Stimulated activated CD4-positive, alpha-beta T cell treated with anti-CD3 and anti-CD28 coated beads, Interleukin-2, amount 100 ng/mL, for 24 hours (primary cell): ENCODE results near the gene TEPSIN.

Source experiments
- DNase-seq, 2 donors: peaks; one replicate each; pipeline ENCODE4 v3.0.0-alpha.2; 2020

The TEPSIN gene

GRCh38 chr17:81195941-81196495 is 42.8 kb downstream of the TEPSIN start:
- no peak for DNase-seq

DNA sequence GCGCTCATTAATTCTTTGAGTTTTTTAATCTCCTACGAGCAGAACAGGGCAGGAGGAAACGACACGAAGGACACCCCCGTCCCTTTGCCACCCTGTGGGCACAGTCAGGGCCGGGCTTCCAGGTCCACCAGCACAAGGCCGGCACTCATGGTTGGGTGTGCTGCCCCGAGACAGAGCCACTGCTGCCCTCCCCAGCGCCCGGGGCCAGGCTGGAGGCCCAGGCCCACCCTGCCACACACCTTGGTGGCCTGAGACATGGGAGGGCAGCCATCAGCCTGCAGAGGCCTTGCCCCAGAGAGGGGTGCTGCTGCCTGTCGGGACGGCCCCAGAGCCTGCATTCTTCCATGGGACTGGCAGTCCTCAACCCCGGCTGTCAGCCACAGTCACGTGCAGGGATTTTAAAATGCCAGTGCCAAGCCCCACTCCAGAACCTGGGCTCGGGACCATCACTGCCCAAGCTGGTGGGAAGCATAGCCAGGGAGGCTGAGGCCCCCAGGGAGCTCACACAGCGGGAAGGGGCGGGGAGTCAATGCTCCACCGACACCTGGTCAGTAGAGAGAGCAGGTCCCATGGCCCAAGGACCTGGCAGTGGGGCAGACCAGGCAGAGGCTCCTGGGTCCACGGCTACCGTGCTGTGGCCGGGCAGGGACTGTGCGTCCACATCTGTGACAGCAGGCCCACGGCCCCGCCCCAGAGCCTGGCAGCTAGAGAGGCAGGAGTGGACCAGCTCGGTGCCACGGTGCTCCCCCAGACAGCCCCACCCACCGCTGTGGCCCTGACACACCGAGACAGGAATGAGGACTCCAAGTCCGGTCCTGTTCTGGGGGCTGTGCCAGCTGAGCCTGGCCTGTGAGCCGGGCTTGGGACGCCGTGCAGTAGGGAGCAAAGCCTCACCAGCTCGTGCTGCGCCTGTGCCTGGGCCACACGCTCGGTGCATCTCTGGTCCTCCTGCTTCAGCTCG is 43.6 kb downstream of the TEPSIN start:
- no peak for DNase-seq

- DNase-seq, result no peak
Measured at GRCh38 chr17:81194225-81194760, 44.6 kb downstream of the TEPSIN start.

- DNase-seq, result no peak
Measured at GRCh38 chr17:81193470-81194224, 45.2 kb downstream of the TEPSIN start.

DNA sequence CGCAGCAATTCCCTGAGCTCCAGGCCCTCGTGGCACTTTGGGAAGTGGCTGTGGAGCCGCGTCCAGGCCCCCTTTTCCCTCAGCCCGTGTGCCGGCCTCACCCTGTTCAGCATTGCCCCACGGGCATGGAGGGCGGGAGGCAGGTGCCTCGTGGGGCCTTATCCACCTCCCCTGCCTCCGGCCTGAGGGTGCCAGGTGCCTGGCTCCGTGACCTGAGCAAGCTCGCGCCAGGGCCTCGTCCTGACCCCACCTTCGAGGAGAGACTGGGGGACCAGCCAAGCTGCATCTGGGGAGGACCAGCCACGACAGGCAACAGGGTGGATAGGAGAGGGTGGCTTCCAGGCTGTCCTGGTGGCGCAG is 45.8 kb downstream of the TEPSIN start:
- no peak for DNase-seq

DNA sequence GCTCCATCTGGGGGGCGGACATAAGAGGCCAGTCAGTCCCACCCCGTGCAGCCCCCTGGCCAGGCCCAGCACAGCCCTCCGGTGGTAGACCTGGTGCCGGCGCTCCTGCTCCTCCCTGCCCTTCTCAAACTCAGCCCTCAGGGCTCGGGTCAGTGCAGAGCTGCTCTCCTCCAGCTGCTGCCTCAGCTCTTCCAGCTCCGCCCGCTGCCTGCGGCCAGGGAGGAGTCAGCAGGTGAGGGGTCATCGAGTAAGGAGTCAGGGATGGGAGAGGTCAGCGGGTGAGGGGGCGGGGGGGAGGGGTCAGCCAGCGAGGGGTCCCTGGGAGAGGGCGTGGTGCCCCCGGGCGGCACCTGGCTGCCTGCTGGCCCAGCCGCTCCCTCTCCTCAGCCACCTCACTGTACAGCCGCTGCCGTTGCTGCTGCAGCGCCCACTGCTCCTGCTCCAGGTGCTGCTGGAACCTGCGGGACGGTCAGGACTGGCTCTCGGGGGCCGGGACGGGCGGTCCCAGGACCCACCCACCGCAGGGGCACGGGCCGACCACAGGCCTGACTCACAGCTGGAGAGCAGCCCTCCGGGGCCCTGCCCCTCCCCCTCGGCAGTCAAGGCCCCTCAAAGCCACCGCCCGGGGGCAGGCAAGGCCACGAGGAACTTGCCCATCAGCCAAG is 46.3 kb downstream of the TEPSIN start:
- no peak for DNase-seq

GRCh38 chr17:81191646-81192045 is 47.2 kb downstream of the TEPSIN start:
- no peak for DNase-seq

DNA sequence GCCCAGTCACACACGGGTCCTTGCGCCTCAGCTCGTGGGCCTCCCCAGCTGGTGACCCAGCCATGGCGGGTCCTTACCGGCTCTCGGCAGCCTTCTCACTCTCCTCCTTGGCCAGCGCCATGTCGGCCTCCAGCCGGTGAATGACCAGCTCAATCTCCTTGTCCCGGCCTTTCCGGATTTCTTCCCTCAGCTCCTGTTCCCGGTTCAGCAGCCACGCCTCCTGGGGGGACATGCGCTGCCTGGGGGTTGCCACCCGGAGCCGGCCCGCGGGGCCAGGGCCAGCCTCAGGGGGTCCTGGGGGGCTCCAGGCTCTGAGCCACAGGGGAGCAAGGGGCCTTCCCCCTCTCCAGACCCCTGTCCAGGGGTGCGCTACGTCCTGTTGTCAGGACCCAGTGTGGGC is 47.7 kb downstream of the TEPSIN start:
- DNase-seq, result no peak

- no peak for DNase-seq
Measured at GRCh38 chr17:81190591-81190990, 48.3 kb downstream of the TEPSIN start.

DNA sequence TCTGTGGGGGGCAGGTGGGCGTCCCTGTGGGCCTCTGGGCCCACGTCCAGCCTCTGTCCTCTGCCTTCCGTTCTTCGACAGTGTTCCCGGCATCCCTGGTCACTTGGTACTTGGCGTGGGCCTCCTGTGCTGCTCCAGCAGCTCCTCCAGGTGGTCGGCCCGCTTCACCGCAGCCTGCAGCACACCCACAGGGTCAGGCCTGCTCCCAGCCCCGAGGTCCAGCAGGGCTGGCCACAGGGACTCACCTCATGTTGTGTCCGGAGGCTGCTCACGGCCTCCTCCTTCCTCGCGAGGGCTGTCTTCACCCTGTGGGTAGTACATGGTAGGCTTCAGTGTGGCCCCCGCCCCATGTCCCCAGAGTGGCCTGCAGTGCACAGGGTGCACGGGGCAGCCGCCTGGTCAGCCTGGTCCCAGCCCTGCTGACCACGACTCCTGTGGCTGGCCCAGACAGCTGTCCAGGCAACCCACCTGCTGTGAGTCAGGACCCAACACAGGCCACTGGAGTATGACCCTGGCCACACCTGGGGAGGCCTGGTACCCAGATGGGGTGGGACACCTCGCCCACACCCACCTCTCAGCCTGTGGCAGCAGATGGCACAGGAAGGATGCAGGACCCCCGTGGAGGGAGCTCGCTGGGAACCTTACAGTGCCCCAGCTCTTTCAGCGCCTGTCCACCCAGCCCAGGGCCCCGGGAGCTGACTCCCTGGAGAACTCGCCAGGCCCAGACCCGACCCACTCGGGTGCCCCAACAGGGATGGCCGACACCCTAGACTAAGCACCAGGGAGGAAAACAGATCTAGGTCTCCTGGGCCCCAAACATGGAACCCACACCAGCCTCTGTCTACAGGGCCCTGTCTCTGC is 49.0 kb downstream of the TEPSIN start:
- DNase-seq, result no peak

DNA sequence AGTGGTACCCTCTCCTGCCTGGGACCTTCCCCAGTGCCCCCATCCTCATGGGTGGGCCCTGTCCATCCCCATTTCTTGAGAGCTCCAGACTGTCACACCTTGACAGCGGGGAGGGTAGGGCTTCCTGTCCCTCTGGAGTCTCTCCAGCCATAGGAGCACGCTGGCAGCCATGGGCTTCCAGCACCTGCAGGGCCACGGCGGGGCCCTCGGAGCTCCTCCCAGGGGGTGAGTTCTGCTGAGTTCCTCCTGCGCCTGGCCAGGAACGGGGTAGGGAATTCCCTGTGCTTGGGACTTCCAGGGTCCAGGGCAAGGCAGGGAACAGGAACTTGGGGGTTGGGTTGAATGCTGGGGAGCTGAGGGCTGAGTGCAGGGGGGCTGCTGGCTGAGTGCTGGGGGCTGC is 49.8 kb downstream of the TEPSIN start:
- DNase-seq, result no peak

DNA sequence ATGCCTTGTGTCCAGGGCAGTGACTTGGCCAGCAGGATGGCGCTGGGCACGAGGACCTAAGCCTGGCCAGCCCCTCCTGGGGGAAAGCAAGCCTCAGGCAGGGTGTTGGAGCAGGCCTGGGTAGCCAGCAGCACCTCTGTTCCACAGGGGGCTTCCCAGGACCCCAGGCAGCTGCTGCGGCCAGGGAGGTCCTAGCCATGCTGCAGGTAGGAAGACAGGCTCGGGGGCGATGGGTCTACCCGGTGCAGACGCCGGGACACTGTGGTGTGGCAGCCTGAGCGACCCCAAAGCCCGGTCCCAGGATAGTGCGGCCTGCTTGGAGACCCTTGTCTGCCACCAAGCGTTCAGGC is 50.4 kb downstream of the TEPSIN start:
- DNase-seq, result no peak

DNA sequence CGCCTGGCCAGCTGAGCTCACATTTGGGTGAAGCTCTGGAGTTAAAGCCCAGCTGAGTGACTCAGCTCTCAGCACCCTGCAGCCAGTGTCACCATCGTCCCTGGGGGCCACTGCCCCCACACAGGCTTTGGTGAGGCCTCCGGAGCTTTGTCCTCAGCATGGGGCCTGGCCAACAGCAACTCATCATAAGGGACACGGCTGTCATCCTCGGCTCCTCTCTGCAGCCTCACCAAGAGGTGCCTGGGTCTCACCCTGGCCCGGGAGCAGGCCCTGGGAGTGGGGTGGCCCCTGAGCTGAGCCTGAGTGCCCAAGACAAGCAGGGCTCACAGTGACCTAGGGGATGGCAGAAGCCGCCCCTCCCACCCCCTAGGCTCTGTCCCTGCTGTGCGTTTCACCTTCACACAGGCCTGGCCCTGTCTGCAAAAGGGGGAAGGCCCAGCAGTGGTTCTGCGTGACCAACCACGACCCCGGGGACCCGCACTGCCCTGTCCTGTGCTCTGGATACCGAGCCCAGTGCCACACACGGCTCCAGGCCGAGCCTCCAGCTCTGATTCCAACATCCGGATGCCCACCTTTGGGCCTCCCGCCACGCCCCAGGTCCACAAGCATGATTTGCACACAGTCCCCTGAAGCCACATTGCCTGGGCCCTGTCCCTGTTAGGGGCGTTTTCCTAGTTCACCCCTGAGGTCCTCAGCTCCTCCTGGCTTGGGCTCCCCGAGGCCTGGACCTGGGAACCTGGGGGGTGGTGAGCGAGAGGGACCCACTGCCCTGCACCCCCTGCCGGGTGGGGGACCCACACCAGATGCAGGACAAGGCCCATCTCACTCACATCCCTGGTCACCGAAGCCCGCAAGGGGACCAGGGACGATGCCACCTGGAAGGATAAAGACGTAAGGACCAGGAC is 51.0 kb downstream of the TEPSIN start:
- no peak for DNase-seq

DNA sequence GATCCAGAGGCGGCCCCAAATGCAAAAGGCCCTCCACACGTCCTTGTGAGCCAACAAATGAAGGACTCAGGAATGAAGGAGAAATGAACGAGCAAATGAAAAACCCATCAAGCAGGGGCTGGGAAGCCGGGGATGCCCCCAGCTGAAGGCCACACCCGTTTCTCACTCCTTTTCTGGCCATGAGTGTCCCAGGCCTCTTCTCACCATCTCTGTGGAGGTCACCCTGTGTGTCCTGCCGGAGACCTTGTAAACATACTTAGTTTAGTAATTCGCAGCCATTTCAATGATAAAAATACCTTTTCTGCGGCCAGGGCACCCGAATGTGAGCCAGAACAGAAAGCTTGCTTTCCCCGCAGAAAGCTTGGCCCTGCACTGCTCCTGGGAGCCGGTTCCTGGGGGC is 51.7 kb downstream of the TEPSIN start:
- no peak for DNase-seq

GRCh38 chr17:81186203-81186602 is 52.7 kb downstream of the TEPSIN start:
- no peak for DNase-seq

DNA sequence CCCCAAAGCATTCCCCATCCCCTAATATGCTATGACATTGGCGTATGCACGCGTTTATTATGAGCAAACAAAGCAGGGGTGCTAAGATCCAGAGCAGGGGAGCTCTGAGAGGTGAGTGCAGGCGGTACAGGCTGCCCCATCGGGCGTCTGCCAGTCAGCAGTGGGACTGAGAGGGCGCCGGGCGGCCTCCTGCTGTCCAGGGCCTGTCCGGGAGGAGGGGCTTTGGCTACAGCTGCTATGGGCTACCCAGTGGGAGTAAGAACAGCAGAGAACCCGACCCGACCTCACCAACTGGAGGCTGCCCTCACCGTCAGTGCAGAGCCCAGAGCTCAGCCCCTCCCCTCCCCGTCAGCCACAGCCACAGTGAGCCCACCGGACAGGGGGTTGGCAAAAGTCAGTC is 54.3 kb downstream of the TEPSIN start:
- DNase-seq, result no peak

DNA sequence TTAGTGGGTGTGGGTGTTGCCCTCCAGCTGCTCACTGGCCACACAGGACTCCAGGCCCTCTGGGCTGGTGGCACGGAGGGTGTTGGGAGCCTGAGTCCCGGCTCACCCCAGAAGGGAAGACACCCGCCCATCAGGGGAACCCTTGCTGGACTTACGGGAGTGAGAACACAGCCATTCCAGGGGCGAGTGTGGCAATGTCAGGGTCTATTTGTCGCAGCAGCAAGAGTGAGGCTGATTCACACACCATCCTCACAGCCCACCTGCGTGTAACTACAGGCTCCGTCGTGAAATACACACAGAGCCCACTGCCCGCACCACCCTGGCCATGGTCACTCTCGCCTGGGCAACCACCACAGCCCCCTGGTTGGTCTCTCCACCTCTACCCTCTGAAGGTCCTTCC is 55.0 kb downstream of the TEPSIN start:
- no peak for DNase-seq

DNA sequence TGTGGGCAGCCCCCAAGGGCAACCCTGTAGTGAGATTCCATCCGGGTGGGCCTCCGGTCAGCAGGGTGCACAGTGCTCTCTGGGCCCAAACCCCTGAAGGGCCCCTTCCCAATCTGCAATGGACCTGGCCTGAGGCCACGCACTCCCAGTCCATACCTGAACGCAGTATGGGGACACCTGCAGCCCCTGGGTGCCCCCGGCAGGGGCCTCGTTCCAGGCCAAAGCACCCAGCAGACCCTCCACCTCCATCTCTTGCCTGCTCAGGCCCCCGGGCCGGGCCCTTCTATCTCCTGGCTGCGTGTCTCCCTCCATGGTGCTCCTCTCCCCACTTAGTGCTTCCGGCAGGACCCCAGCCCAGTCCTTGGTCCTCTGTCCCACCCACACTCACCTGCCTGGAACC is 55.5 kb downstream of the TEPSIN start:
- no peak for DNase-seq

- DNase-seq, result no peak
Measured at GRCh38 chr17:81182596-81182995, 56.3 kb downstream of the TEPSIN start.

DNA sequence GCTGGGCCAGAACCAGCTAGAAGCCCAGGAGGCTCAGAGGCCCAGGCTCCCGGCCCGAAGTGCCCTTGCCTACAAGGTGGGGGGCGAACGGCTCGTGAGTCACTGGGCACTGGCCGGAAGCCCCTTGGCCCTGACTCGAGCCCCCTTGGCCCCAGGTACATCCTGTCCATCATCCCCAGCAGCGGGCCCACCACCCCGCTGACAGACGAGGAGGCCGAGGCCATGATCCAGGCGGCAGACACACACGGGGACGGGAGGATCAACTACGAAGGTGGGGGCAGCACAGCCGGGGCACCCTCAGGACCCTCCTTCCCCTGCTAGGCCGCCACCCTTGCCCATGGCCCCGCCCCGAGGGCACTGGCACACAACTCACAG is 57.1 kb downstream of the TEPSIN start:
- no peak for DNase-seq
